ENCODE results near the gene IRF7.

GRCh38 chr11:616320-617198, 809 bp upstream of the IRF7 start:
- no peak for TF ChIP-seq POLR2A (IDR thresholded peaks at IDR 0.05; ENCODE audit: low read depth, low read length)
- no peak for TF ChIP-seq CTCF (IDR thresholded peaks at IDR 0.05; ENCODE audit: extremely low read depth in 1 of 2, insufficient read depth in 1 of 2, low read depth in 1 of 2, low read length in 2 of 2)
- TF ChIP-seq EZH2 (IDR thresholded peaks at IDR 0.05; ENCODE audit: borderline replicate concordance, low read depth, low read length, severe bottlenecking): no peak
- TF ChIP-seq POLR2AphosphoS5 (IDR thresholded peaks at IDR 0.05; ENCODE audit: insufficient read depth, low read depth, low read length): no peak
- no peak for TF ChIP-seq MYC (IDR thresholded peaks at IDR 0.05; ENCODE audit: low read depth, low read length)
